HepG2 (cell line): ENCODE results near the gene C11orf71. TPM values are rescaled to one million over a fixed set of nuclear protein-coding genes. Genes with fewer than 3 reads are reported as not detected.

Experiments used
- BCLAF1 ChIP-seq: fragments of 450-650 bp; IDR thresholded peaks from 2 replicates; pipeline ENCODE4 v1.6.1; 2017; ENCODE audit warnings: mild to moderate bottlenecking
- CREBL2 ChIP-seq: sonication (generic); formaldehyde crosslinking; IDR thresholded peaks from 2 replicates; pipeline ENCODE4 v1.8.1; 2023; ENCODE audit warnings: missing genetic modification reagents, mild to moderate bottlenecking, borderline replicate concordance
- ESRRA ChIP-seq: sonication (generic); formaldehyde crosslinking; IDR thresholded peaks from 2 replicates; pipeline ENCODE4 v1.5.1; 2020; ENCODE audit warnings: mild to moderate bottlenecking, low read depth, missing genetic modification reagents
- KDM5B ChIP-seq: sonication (generic); formaldehyde crosslinking; IDR thresholded peaks from 2 replicates; pipeline ENCODE4 v1.4.0; 2020; ENCODE audit warnings: missing genetic modification reagents, mild to moderate bottlenecking, borderline replicate concordance
- NR0B2 ChIP-seq: sonication (generic); formaldehyde crosslinking; IDR thresholded peaks from 2 replicates; pipeline ENCODE4 v1.4.0; 2020; ENCODE audit warnings: mild to moderate bottlenecking, missing genetic modification reagents
- SATB2 ChIP-seq: sonication (generic); formaldehyde crosslinking; IDR thresholded peaks from 2 replicates; pipeline ENCODE4 v1.5.0; 2020; ENCODE audit warnings: missing genetic modification reagents
- SCMH1 ChIP-seq: sonication (generic); formaldehyde crosslinking; IDR thresholded peaks from 2 replicates; pipeline ENCODE4 v1.9.0; 2021; ENCODE audit warnings: missing genetic modification reagents, mild to moderate bottlenecking, borderline replicate concordance
- SP5 ChIP-seq: IDR thresholded peaks from 2 replicates; pipeline ENCODE4 v1.6.1; 2016; ENCODE audit warnings: low read depth, borderline replicate concordance
- ZBTB46 ChIP-seq: sonication (generic); formaldehyde crosslinking; IDR thresholded peaks from 2 replicates; pipeline ENCODE4 v1.4.0; 2020; ENCODE audit warnings: mild to moderate bottlenecking, missing genetic modification reagents, borderline replicate concordance
- ZNF513 ChIP-seq: sonication (generic); formaldehyde crosslinking; conservative IDR thresholded peaks from 2 replicates; pipeline ENCODE4 v1.5.0; 2020; ENCODE audit warnings: missing genetic modification reagents
- ZNF569 ChIP-seq: sonication (generic); formaldehyde crosslinking; IDR thresholded peaks from 2 replicates; pipeline ENCODE4 v1.5.0; 2020; ENCODE audit warnings: mild to moderate bottlenecking, missing genetic modification reagents, moderate library complexity, borderline replicate concordance
- ZNF614 ChIP-seq: IDR thresholded peaks from 2 replicates; pipeline ENCODE4 v1.6.1; 2018; ENCODE audit warnings: missing biosample characterization, missing genetic modification reagents, inconsistent platforms, borderline replicate concordance
- ZNF713 ChIP-seq: sonication (generic); formaldehyde crosslinking; IDR thresholded peaks from 2 replicates; pipeline ENCODE4 v1.4.0; 2020; ENCODE audit warnings: mild to moderate bottlenecking, missing genetic modification reagents
- ZNF747 ChIP-seq: sonication (generic); formaldehyde crosslinking; IDR thresholded peaks from 2 replicates; pipeline ENCODE4 v1.8.1; 2023; ENCODE audit warnings: missing genetic modification reagents, mild to moderate bottlenecking, borderline replicate concordance
- ZNF775 ChIP-seq: sonication (generic); formaldehyde crosslinking; IDR thresholded peaks from 2 replicates; pipeline ENCODE4 v1.4.0; 2020; ENCODE audit warnings: missing genetic modification reagents, mild to moderate bottlenecking, moderate library complexity, borderline replicate concordance
- polyA plus RNA-seq, 8 experiments: library from polyadenylated mRNA; depleted of rRNA in 3 of 8; stranded (reverse) in 7 of 8; unstranded in 1 of 8; fragments of >200 nt; fragmentation: Illumina TruSeq in 4 of 8; extraction: Trizol in 4 of 8; gene quantifications; 2 replicates each; pipeline versions ENCODE4 v1.2.1 to v1.2.3, GENCODE V29; 2011 to 2016; ENCODE audit warnings: low read depth in 4 of 8, missing spikeins in 1 of 8, mixed read lengths in 1 of 8; ENCODE audit not compliant: insufficient read depth in 1 of 8
- total RNA-seq, 5 experiments: library from RNA; depleted of rRNA; stranded (reverse); fragments of >200 nt; fragmentation: Illumina TruSeq; extraction: Trizol; gene quantifications; 2 replicates each; pipeline ENCODE4 v1.2.3, GENCODE V29; 2016; ENCODE audit warnings: low read depth in 1 of 5
- TF ChIP-seq, protein P1 (sequence below), 2 experiments: sonication (generic) in 1 of 2; formaldehyde crosslinking in 1 of 2; IDR thresholded peaks; 2 replicates each; pipeline versions ENCODE4 v1.4.0 to v1.6.1; 2016 to 2020; ENCODE audit warnings: borderline replicate concordance in 1 of 2, low read depth in 1 of 2, mild to moderate bottlenecking in 1 of 2, missing genetic modification reagents in 1 of 2

Gene C11orf71
- total and polyA plus RNA-seq, 2 of the 13 experiments (the other 11 are each of a cell fraction or from before 2014, with no cell fraction given), result 7.1 to 7.8 TPM

DNA sequence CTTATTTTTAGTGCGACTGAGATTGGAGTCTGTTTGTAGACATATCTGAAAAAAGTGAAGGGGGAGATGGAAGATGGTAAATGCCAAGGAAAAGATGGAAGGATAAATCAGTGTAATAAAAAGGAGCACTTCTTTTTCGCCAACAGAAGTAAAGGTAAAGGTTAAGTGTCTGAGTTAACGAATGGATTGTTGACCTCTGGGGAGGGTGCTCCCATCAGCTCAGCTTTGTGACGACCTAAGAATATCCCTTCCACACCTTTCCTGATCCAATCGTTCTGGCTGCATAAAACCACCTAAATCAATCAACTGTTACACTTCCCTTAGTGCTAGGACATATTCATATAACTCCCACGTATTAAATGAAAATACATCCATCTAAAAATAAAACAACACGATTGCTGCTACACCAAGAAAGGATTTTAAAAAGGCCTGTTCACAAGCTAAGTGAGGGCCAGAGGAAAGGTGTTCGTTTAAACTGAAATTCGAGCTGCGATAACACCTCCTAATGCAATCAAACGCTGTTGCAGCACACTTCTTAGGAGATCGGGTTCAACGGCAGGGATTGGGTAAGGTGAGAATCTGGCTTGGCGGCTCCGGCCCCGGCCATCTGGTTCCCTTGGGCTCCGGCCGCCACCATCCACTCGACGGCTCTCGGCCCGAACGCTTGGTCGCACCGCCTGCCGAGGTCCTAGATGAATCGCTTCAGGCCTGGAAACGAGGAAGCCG, 658 bp downstream of the C11orf71 start (continued):
- TF ChIP-seq SP5 (no peak), ZNF614 (0 out of 2 replicates have a peak, but pooled peaks have one; percentile 12), NR0B2 (0 out of 2 replicates have a peak, but pooled peaks have one; percentile 78), ZBTB46 (no peak), ZNF775 (CRISPR knock-in tag) (no peak), CREBL2 (peak; percentile 82; the same call in 1 of the 2 replicates), ZNF747 (no peak), ZNF569 (no peak), KDM5B (CRISPR knock-in tag) (no peak), ESRRA (CRISPR knock-in tag) (no peak), BCLAF1 (no peak), SATB2 (CRISPR knock-in tag) (no peak), SCMH1 (CRISPR knock-in tag) (no peak), ZNF513 (CRISPR knock-in tag) (0 out of 2 replicates have a peak, but pooled peaks have one; percentile 37), ZNF713 (CRISPR knock-in tag) (no peak; the same call in 1 of the 2 replicates)
- TF ChIP-seq, protein P1, sequence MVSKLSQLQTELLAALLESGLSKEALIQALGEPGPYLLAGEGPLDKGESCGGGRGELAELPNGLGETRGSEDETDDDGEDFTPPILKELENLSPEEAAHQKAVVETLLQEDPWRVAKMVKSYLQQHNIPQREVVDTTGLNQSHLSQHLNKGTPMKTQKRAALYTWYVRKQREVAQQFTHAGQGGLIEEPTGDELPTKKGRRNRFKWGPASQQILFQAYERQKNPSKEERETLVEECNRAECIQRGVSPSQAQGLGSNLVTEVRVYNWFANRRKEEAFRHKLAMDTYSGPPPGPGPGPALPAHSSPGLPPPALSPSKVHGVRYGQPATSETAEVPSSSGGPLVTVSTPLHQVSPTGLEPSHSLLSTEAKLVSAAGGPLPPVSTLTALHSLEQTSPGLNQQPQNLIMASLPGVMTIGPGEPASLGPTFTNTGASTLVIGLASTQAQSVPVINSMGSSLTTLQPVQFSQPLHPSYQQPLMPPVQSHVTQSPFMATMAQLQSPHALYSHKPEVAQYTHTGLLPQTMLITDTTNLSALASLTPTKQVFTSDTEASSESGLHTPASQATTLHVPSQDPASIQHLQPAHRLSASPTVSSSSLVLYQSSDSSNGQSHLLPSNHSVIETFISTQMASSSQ (IDR thresholded peaks at IDR 0.05; ENCODE audit: low read depth), result no peak
- TF ChIP-seq, protein P1 (CRISPR knock-in tag; IDR thresholded peaks at IDR 0.05; ENCODE audit: borderline replicate concordance), result no peak
